ENCODE results near the gene GGPS1. TPM values are rescaled to one million over a fixed set of nuclear protein-coding genes. Genes with fewer than 3 reads are reported as not detected.

Gene GGPS1
- total and polyA plus RNA-seq, 4 donors, result 4.8 to 13.2 (median 8.3) TPM

- H3K36me3 ChIP-seq (ENCODE audit: control insufficient read depth in 4 of 4, insufficient read depth in 3 of 4, low read depth in 1 of 4, low read length in 3 of 4), result peaks cover under 1 to 3% (median 1%) of the 10 kb centered on the region in 4 donors
- 47% methylated on average over 4 of the region's 4 CpGs for WGBS
- H3K4me1 ChIP-seq (ENCODE audit: control insufficient read depth in 4 of 4, insufficient read depth in 4 of 4, low read length in 3 of 4), result peaks cover 2 to 13% (median 10%) of the 10 kb centered on the region in 4 donors
- TF ChIP-seq FOXA2 (IDR thresholded peaks at IDR 0.05), result no peak
- TF ChIP-seq HNF4A (conservative IDR thresholded peaks at IDR 0.05), result peak in 1 of 2 donors; percentile 26
- TF ChIP-seq, protein P1, sequence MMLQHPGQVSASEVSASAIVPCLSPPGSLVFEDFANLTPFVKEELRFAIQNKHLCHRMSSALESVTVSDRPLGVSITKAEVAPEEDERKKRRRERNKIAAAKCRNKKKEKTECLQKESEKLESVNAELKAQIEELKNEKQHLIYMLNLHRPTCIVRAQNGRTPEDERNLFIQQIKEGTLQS (IDR thresholded peaks at IDR 0.05), result no peak
- TF ChIP-seq MAX (IDR thresholded peaks at IDR 0.05), result peak; percentile 13
- peak; percentile 25 for TF ChIP-seq SP1 (IDR thresholded peaks at IDR 0.05)
- no peak for TF ChIP-seq CTCF (IDR thresholded peaks at IDR 0.05; ENCODE audit: low read depth, low read length, missing input control)
- TF ChIP-seq TAF1 (conservative IDR thresholded peaks at IDR 0.05), result no peak
- TF ChIP-seq RAD21 (IDR thresholded peaks at IDR 0.05), result peak; percentile 31 to 57
- DNase-seq (ENCODE audit: low spot score), result no peak
- no peaks in the 10 kb centered on the region for H3K9me3 ChIP-seq (ENCODE audit: control insufficient read depth in 4 of 4, low read length in 3 of 4)
- H3K4me3 ChIP-seq (ENCODE audit: low read depth in 1 of 3, low read length in 3 of 3), result no peak overlapping the region
- H3K27me3 ChIP-seq (ENCODE audit: control insufficient read depth in 4 of 4, insufficient read depth in 4 of 4, low read length in 3 of 4), result no peaks in the 10 kb centered on the region
- H3K9ac ChIP-seq (ENCODE audit: low read depth in 1 of 2, low read length in 2 of 2), result peak overlapping the region in 1 of 2 donors; percentile 22
- H3K27ac ChIP-seq (ENCODE audit: low read depth in 1 of 2, low read length in 2 of 2), result peak overlapping the region; percentile 30 to 74
These were observed 8.5 kb downstream of the GGPS1 start for GRCh38 chr1:235336903-235337302.

GRCh38 chr1:235339746-235340145, 11.4 kb downstream of the GGPS1 start:
- Histone ChIP-seq H3K4me3 (ENCODE audit: low read depth in 1 of 3, low read length in 3 of 3) (no peak overlapping the region), H3K27me3 (ENCODE audit: control insufficient read depth in 4 of 4, insufficient read depth in 4 of 4, low read length in 3 of 4) (no peaks in the 10 kb centered on the region), H3K9me3 (ENCODE audit: control insufficient read depth in 4 of 4, low read length in 3 of 4) (no peaks in the 10 kb centered on the region), H3K9ac (ENCODE audit: low read depth in 1 of 2, low read length in 2 of 2) (no peak overlapping the region), H3K27ac (ENCODE audit: low read depth in 1 of 2, low read length in 2 of 2) (no peak overlapping the region), H3K36me3 (ENCODE audit: control insufficient read depth in 4 of 4, insufficient read depth in 3 of 4, low read depth in 1 of 4, low read length in 3 of 4) (peaks cover 3 to 13% (median 7%) of the 10 kb centered on the region in 4 donors), H3K4me1 (ENCODE audit: control insufficient read depth in 4 of 4, insufficient read depth in 4 of 4, low read length in 3 of 4) (peaks cover 0 to 11% (median 10%) of the 10 kb centered on the region in 4 donors)
- 85% methylated on average over 8 of the region's 8 CpGs for WGBS
- no peak for DNase-seq (ENCODE audit: low spot score)
- TF ChIP-seq, protein P1 (IDR thresholded peaks at IDR 0.05), result no peak
- TF ChIP-seq HNF4G (IDR thresholded peaks at IDR 0.05) (no peak), MAX (IDR thresholded peaks at IDR 0.05) (no peak), JUND (IDR thresholded peaks at IDR 0.05) (no peak), FOXA2 (IDR thresholded peaks at IDR 0.05) (no peak), NR2F2 (IDR thresholded peaks at IDR 0.05) (no peak), RAD21 (IDR thresholded peaks at IDR 0.05) (no peak), TAF1 (conservative IDR thresholded peaks at IDR 0.05) (no peak), SP1 (IDR thresholded peaks at IDR 0.05) (no peak), FOXA1 (IDR thresholded peaks at IDR 0.05) (no peak), HNF4A (conservative IDR thresholded peaks at IDR 0.05) (no peak), YY1 (IDR thresholded peaks at IDR 0.05) (no peak), CTCF (IDR thresholded peaks at IDR 0.05; ENCODE audit: low read depth, low read length, missing input control) (no peak), EGR1 (IDR thresholded peaks at IDR 0.05; ENCODE audit: low read depth in 2 of 2) (no peak)
- TF ChIP-seq, protein P2, sequence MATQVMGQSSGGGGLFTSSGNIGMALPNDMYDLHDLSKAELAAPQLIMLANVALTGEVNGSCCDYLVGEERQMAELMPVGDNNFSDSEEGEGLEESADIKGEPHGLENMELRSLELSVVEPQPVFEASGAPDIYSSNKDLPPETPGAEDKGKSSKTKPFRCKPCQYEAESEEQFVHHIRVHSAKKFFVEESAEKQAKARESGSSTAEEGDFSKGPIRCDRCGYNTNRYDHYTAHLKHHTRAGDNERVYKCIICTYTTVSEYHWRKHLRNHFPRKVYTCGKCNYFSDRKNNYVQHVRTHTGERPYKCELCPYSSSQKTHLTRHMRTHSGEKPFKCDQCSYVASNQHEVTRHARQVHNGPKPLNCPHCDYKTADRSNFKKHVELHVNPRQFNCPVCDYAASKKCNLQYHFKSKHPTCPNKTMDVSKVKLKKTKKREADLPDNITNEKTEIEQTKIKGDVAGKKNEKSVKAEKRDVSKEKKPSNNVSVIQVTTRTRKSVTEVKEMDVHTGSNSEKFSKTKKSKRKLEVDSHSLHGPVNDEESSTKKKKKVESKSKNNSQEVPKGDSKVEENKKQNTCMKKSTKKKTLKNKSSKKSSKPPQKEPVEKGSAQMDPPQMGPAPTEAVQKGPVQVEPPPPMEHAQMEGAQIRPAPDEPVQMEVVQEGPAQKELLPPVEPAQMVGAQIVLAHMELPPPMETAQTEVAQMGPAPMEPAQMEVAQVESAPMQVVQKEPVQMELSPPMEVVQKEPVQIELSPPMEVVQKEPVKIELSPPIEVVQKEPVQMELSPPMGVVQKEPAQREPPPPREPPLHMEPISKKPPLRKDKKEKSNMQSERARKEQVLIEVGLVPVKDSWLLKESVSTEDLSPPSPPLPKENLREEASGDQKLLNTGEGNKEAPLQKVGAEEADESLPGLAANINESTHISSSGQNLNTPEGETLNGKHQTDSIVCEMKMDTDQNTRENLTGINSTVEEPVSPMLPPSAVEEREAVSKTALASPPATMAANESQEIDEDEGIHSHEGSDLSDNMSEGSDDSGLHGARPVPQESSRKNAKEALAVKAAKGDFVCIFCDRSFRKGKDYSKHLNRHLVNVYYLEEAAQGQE (IDR thresholded peaks at IDR 0.05), result no peak

Data from liver (tissue), 9 donors.